HG03108 (cell line): Measurements from ENCODE around the gene PABPN1L.

Experiments
- ATAC-seq: cut with Tn5 transposase; IDR thresholded peaks from one replicate; pipeline ENCODE4 v1.9.1; 2021; ENCODE audit warnings: moderate library complexity; ENCODE audit not compliant: unreplicated experiment

The PABPN1L gene

GRCh38 chr16:88866151-88866920 lies at the start of gene PABPN1L:
PABPN1L (minus strand) TSS chr16:88866660; CDS start chr16:88866606, 54 bp downstream.
- ATAC-seq, result no peak

DNA sequence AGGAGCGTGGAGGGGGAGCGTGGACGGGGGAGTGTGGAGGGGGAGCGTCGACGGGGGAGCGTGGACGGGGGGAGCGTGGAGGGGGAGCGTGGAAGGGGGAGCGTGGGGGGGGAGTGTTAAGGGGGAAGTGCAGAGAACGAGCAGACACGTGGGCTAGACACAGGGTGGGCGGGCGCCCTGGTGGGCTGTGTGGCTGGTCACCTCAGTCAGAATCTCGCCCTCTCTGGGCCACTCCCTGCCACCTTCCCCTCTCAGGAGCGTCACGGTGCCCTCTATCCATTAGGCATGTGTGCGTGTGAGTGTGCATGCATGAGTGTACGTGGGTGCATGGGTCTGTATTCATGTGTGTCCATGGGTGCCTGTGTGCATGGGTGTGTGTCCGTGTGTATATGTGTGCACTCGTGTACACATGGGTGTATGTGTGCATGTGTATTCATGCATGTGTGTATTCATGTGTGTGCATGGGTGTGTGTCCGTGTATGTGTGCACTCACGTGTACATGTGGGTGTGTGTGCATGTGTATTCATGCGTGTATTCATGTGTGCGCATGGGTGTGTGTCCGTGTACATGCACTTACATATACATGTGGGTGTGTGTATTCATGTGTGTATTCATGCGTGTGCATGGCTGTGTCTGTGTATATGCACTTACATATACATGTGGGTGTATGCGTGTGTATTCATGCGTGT lies 49.3 kb upstream of the PABPN1L start:
- ATAC-seq, result no peak

- no peak for ATAC-seq
Observed at GRCh38 chr16:88914750-88915368, 48.4 kb upstream of the PABPN1L start.

- no peak for ATAC-seq
Observed at GRCh38 chr16:88913870-88914269, 47.4 kb upstream of the PABPN1L start.

DNA sequence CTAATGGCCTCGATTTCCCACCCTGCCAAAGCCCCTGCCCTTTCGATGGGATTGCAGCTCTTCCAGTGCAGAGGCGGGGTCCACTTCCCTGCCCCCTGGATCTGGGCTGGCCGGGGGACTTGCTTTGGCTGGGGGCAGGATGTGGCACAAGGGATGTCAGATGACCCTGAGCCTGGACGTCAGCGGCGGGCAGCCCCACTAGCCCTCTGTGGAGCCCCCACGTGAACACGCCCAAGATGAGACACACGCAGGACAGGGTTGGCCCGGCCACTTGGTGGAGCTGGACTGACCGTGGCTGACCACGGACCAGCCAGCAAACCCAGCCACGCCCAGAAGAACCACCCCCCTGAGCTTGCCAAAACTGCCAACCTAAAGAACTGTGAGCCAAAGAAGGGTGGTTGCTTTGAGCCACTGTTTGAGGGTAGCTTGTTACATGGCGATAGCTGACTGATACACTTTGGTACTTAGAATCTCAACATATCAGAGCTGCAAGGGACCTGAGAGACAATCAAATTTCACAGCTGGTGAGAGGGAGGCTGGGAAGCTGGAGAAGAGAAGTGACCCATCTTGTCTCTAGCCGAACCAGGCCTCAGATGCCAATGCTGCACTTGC lies 46.6 kb upstream of the PABPN1L start:
- ATAC-seq, result no peak

GRCh38 chr16:88912556-88912955 lies 46.1 kb upstream of the PABPN1L start:
- no peak for ATAC-seq

- no peak for ATAC-seq
Observed at GRCh38 chr16:88911946-88912310, 45.5 kb upstream of the PABPN1L start.

- no peak for ATAC-seq
Observed at GRCh38 chr16:88911136-88911945, 44.9 kb upstream of the PABPN1L start.

DNA sequence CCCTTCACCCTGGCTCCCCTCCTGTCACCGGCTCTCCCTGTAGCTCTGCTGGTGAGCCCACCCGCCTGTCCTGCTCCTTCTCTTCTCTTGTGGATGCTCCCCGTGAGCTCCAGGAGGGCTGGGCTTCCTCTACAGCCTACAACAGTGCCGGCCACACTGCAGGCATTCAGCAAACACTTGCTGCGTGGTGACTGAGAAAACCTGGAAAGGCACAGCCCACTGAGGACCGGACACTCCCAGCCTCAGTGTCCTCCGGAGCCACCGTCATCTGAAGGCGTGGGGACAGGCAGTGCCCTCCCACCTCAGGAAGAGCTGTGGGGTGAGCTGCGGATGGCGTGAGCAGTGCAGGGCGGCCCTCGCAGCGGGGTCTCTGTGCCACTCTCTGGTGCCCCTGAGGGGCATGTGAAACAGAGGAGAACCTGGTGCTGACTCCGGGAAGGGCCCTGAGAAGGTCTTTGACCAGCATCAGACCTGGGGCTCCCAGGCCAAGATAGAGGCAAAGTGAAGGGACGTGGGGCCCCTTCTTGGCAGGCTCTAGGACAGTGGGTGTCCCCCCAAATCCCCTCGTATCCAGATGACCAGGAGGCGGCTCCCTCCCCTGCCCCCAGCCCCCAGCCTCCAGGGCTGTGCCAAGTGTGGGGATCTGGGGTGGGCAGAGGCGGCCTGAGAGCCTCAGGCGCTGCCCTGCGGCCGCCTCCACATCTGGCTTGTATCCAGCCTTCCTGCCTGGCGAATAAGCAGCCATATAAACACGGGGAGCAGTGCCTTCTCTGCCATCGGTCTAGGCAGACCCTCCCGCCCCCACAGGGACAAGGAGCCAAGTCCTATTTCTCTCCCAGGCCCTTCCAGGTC lies 44.0 kb upstream of the PABPN1L start:
- ATAC-seq, result no peak

- ATAC-seq, result no peak
Observed at GRCh38 chr16:88909431-88910210, 43.2 kb upstream of the PABPN1L start.

DNA sequence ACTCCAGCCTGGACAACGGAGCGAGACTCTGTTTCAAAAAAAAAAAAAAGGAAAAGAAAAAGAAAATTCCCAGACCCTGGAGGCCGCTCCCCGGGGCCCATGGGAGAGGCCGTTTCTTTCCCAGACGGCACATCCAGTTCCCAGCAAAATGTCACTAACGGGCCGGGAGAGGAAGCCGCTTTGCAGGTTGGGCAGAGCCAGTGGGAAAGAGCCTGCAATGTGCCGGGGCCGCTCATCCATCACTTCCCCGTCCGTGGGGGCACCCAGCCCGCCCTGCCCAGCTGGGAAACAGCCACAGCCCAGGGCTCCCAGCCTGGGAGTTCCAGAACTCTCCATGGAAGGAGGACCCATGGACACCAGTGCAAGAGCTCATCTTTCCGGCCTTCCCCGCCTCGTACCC lies 41.8 kb upstream of the PABPN1L start:
- no peak for ATAC-seq

DNA sequence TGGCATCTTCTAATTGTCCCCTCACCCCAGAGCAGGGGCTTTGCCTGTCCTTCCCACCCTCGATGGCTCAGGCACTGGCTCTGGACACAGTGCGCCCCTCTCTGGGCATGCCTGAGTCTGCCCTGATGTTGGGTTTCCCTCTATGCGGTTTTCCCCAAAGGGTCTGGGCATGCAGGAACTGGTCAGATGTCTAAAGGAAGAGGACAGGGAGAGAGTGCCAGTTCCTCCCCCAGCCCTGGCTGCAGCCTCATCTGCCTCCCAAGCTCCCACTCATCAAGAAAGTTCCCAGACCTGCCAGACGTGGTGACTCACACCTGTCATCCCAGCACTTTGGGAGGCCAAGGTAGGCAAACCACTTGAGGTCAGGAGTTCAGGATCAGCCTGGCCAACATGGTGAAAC lies 41.3 kb upstream of the PABPN1L start:
- ATAC-seq, result no peak

DNA sequence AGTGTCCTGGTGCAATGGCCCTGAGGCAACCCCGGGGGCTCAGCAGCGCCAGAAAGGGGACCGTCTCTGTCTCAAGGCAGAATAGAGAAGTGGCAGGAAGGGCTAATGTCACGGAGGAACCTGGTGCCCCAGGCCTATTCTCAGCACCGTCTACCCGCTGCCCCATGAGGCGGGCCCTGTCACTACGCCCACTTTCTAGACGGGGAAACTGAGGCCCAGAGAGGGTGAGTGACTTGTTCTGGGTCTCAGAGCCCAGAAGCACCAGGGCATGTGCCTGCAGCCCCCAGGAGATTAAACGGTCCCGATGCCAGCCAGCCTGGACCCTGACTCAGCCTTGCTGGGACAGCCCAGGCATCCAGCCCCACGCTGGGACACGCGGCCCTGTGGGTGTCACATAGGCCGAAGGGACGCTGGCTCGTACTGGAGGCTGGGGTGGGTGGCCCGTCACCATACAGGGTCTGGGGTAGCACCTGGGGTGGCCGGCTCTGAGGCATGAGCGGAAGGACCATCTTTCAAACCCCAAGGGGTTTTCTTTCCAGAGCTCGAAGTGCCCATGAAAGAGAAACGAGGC lies 40.2 kb upstream of the PABPN1L start:
- ATAC-seq, result no peak

GRCh38 chr16:88906020-88906419 lies 39.6 kb upstream of the PABPN1L start:
- no peak for ATAC-seq

DNA sequence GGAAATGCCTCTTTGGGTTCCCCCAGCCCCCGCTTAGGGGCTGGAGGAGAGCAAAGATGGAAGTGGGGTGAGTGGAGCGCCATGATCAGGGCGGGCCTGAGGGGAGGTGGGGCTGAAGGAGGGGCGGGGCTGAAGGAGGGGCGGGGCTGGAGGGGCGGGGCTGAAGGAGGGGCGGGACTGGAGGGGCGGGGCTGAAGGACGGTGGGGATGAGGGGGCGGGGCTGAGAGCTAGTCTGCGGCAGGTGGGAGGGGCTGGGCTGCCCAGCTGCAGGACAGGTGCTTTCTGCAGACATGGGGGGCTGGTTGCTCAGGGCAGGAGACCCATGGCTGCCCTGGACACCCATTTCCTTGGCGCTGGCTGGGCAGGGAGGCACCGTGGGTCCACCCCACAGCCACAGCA lies 39.1 kb upstream of the PABPN1L start:
- no peak for ATAC-seq

DNA sequence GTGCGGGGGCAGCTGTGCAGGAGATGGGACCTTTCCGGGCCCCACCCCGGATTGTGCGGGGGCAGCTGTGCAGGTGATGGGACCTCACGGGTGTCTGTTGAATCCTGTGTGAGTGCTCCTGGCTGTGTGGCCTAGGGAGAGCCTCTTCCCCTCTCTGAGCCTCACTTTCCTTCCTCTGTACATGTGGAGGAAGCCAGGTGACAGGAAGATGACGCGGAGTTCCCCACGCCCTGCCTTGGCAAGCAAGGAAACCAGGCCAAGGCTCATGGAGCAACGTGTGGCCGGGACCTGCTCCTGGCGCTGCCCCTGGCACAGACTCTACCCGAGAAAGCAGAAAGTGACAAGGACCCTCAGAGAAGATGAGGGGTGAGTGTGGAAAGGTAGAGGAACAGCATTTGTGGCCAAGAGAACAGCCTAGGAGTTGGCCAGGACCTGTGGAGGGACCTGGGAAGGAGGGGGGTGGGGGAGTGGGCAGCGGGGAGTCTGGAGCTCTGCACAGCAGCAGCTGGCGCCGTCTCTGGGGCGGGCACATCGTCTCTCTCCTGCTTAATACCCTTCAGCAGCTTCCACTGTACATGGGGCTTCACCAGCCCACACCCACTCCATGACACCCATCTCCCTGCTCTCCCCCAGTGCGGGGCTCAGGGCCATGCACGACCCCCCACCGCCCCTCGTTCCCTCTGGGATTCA lies 38.4 kb upstream of the PABPN1L start:
- ATAC-seq, result no peak

GRCh38 chr16:88903267-88903666 lies 36.8 kb upstream of the PABPN1L start:
- no peak for ATAC-seq

DNA sequence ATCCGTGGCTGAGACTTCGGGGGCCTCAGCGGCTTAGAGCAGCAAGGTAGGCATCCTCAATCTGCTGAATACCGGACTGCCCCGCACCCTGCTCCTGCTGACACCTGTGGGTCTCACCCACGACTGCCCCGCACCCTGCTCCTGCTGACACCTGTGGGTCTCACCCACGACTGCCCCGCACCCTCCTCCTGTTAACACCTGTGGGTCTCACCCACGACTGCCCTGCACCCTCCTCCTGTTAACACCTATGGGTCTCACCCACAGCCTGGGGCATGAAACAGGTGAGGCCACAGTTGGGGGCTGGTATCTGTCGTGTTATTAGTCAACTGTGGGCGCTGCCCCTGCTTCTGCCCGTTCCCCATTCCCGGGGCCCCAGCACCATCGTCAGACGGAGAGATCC lies 36.3 kb upstream of the PABPN1L start:
- ATAC-seq, result no peak
